ENCODE measurements around the gene NHLRC2. TPM values are rescaled to one million over a fixed set of nuclear protein-coding genes. Genes with fewer than 3 reads are reported as not detected.

NHLRC2 gene
- total RNA-seq, 1 experiment from 2014 or later: 56.3 TPM

DNA sequence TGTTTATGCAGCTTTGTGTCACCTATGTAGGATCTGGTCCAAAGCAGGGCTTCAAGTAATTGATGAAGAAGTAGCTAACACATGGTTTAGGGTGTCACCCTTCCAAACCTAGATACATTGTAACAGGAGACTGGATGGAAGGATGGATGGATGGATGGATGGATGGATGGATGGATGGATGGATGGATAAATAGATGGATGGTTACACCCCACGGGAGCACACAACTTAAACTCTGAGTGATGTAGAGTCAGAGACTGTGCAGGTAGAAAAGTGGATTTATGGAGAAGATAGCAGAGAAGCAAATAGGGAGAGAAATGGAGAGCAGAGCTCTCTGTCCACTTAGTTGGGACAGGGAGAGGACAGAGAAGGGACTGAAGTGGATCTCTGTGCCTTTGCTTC lies 78.4 kb downstream of the NHLRC2 start (continued):
- TF ChIP-seq, protein P1, sequence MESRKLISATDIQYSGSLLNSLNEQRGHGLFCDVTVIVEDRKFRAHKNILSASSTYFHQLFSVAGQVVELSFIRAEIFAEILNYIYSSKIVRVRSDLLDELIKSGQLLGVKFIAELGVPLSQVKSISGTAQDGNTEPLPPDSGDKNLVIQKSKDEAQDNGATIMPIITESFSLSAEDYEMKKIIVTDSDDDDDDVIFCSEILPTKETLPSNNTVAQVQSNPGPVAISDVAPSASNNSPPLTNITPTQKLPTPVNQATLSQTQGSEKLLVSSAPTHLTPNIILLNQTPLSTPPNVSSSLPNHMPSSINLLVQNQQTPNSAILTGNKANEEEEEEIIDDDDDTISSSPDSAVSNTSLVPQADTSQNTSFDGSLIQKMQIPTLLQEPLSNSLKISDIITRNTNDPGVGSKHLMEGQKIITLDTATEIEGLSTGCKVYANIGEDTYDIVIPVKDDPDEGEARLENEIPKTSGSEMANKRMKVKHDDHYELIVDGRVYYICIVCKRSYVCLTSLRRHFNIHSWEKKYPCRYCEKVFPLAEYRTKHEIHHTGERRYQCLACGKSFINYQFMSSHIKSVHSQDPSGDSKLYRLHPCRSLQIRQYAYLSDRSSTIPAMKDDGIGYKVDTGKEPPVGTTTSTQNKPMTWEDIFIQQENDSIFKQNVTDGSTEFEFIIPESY (IDR thresholded peaks at IDR 0.05; ENCODE audit: extremely low read depth, insufficient replicate concordance, low read length): no peak
- TF ChIP-seq CEBPB (IDR thresholded peaks at IDR 0.05; ENCODE audit: low read depth): no peak
- no peak for TF ChIP-seq POLR2A (IDR thresholded peaks at IDR 0.05; ENCODE audit: borderline replicate concordance, extremely low read depth, insufficient read depth, insufficient read length)
- no peak for TF ChIP-seq EGR1 (IDR thresholded peaks at IDR 0.05; ENCODE audit: low read depth)

DNA sequence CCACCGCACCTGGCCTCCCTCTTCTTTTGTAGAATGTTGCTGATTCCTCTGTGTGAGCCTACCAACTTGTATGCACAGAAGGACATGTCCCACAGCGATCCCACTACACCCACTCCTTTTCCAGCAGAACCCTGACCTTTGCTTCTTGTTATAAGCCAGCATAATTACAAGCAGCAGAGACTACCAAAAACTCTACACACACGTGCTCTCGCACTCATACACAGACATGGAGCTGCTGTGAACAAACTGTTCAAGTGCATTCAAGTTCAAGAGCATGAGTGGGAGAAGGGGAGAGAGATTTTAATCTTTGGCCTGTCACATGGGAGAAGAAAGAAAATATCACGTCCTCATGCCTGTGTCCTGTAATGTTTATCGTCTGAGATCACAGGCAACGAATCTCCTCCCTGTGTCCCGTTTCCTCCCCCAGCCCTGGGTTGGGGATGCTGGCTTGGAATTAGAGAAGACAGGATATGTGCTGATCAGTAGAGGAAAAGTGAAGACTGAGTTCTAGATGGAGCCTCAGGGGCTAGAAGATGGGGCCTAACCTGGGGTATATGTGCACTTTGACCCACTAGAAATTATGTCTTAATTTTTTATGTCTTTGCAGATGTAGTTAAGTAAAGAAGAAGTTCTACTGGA lies 79.6 kb downstream of the NHLRC2 start:
- TF ChIP-seq SRF (IDR thresholded peaks at IDR 0.05; ENCODE audit: low read depth) (no peak), CEBPB (IDR thresholded peaks at IDR 0.05; ENCODE audit: low read depth) (no peak), POLR2A (IDR thresholded peaks at IDR 0.05; ENCODE audit: borderline replicate concordance, extremely low read depth, insufficient read depth, insufficient read length) (no peak), EGR1 (IDR thresholded peaks at IDR 0.05; ENCODE audit: low read depth) (no peak), FOSL1 (IDR thresholded peaks at IDR 0.05; ENCODE audit: low read depth) (no peak), SP1 (IDR thresholded peaks at IDR 0.05; ENCODE audit: low read depth) (no peak), SIN3A (IDR thresholded peaks at IDR 0.05; ENCODE audit: low read depth) (no peak), YY1 (IDR thresholded peaks at IDR 0.05; ENCODE audit: extremely low read depth, insufficient replicate concordance, low read depth, low read length) (no peak), TCF7L2 (IDR thresholded peaks at IDR 0.05; ENCODE audit: borderline replicate concordance, extremely low read depth, insufficient read depth, insufficient read length) (no peak), ELF1 (IDR thresholded peaks at IDR 0.05; ENCODE audit: borderline replicate concordance, low read depth) (no peak), POLR2AphosphoS5 (IDR thresholded peaks at IDR 0.05; ENCODE audit: low read depth, low read length) (no peak), CBX3 (IDR thresholded peaks at IDR 0.05; ENCODE audit: low read depth) (no peak)
- TF ChIP-seq, protein P2, sequence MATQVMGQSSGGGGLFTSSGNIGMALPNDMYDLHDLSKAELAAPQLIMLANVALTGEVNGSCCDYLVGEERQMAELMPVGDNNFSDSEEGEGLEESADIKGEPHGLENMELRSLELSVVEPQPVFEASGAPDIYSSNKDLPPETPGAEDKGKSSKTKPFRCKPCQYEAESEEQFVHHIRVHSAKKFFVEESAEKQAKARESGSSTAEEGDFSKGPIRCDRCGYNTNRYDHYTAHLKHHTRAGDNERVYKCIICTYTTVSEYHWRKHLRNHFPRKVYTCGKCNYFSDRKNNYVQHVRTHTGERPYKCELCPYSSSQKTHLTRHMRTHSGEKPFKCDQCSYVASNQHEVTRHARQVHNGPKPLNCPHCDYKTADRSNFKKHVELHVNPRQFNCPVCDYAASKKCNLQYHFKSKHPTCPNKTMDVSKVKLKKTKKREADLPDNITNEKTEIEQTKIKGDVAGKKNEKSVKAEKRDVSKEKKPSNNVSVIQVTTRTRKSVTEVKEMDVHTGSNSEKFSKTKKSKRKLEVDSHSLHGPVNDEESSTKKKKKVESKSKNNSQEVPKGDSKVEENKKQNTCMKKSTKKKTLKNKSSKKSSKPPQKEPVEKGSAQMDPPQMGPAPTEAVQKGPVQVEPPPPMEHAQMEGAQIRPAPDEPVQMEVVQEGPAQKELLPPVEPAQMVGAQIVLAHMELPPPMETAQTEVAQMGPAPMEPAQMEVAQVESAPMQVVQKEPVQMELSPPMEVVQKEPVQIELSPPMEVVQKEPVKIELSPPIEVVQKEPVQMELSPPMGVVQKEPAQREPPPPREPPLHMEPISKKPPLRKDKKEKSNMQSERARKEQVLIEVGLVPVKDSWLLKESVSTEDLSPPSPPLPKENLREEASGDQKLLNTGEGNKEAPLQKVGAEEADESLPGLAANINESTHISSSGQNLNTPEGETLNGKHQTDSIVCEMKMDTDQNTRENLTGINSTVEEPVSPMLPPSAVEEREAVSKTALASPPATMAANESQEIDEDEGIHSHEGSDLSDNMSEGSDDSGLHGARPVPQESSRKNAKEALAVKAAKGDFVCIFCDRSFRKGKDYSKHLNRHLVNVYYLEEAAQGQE (IDR thresholded peaks at IDR 0.05; ENCODE audit: low read depth): no peak
- TF ChIP-seq, protein P1 (IDR thresholded peaks at IDR 0.05; ENCODE audit: extremely low read depth, insufficient replicate concordance, low read length): no peak
- TF ChIP-seq, protein P3, sequence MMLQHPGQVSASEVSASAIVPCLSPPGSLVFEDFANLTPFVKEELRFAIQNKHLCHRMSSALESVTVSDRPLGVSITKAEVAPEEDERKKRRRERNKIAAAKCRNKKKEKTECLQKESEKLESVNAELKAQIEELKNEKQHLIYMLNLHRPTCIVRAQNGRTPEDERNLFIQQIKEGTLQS (IDR thresholded peaks at IDR 0.05): no peak
- Histone ChIP-seq H3K36me3 (ENCODE audit: control insufficient read depth in 1 of 2, insufficient read depth in 2 of 2, low read length in 2 of 2) (no peaks in the 10 kb centered on the region), H3K27me3 (ENCODE audit: insufficient read depth, low read length) (no peaks in the 10 kb centered on the region), H3K4me1 (ENCODE audit: control insufficient read depth in 1 of 2, insufficient read depth in 2 of 2, low read length in 2 of 2) (no peaks in the 10 kb centered on the region), H2AFZ (ENCODE audit: low read depth, low read length, poor library complexity, severe bottlenecking) (no peak overlapping the region), H3K4me2 (ENCODE audit: low read length) (no peak overlapping the region), H3K27ac (ENCODE audit: low read depth, low read length) (no peak overlapping the region), H3K4me3 (replicated peaks in 1 of 2; ENCODE audit: low read depth in 1 of 2, low read length in 2 of 2) (no peak overlapping the region), H3K79me2 (ENCODE audit: insufficient read depth, low read length) (no peaks in the 10 kb centered on the region), H3K9ac (ENCODE audit: low read length) (no peak overlapping the region), H4K20me1 (ENCODE audit: insufficient read depth) (no peaks in the 10 kb centered on the region), H3K9me3 (ENCODE audit: control insufficient read depth in 1 of 2, insufficient read depth in 1 of 2, low read depth in 1 of 2, low read length in 2 of 2) (no peaks in the 10 kb centered on the region), H3K9me2 (ENCODE audit: insufficient read depth) (no peaks in the 10 kb centered on the region)
- no TSS peak for BruUV-seq (replicated peaks)
- ChIA-PET POLR2A (no interaction called here), CTCF (no interaction called here), RAD21 (ENCODE audit: low non-redundant PET in 1 of 2, low total read pairs in 2 of 2, uncharacterized antibody in 2 of 2, unreplicated experiment in 2 of 2) (no interaction called here)
- DNase-seq (ENCODE audit: low read depth, low spot score) (no peak), ATAC-seq (no peak)
- intact Hi-C loops (cut with micrococcal nuclease): no loop called here

Data from HCT116 (cell line).